Measurements from ENCODE around the gene HSPA14. TPM values are rescaled to one million over a fixed set of nuclear protein-coding genes. Genes with fewer than 3 reads are reported as not detected.

Gene HSPA14
- total and polyA plus RNA-seq, 4 donors = 5.3 to 9.0 (median 8.5) TPM

DNA sequence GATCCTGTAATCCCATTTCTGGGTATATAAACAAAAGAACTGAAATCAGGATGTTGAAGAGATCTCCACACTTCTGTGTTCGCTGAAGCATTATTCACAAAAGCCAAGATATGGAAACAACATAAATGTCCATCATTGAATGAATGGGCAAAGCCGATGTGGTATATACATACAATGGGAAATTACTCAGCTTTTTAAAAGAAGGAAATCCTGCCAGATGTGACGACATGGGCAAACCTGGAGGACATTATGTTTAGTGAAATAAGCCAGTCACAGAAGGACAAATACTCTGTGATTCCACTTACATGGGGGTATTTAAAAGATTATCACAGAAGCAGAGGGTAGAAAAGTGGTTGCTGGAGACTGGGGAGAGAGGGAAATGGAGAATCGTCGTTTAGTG lies 39.5 kb upstream of the HSPA14 start:
- Histone ChIP-seq H3K36me3 (ENCODE audit: control insufficient read depth in 4 of 4, insufficient read depth in 3 of 4, low read depth in 1 of 4, low read length in 3 of 4) (no peaks in the 10 kb centered on the region), H3K9me3 (ENCODE audit: control insufficient read depth in 4 of 4, low read length in 3 of 4) (no peaks in the 10 kb centered on the region), H3K4me3 (ENCODE audit: low read depth in 1 of 3, low read length in 3 of 3) (no peak overlapping the region), H3K9ac (ENCODE audit: low read depth in 1 of 2, low read length in 2 of 2) (no peak overlapping the region), H3K27me3 (ENCODE audit: control insufficient read depth in 4 of 4, insufficient read depth in 4 of 4, low read length in 3 of 4) (no peaks in the 10 kb centered on the region), H3K4me1 (ENCODE audit: control insufficient read depth in 4 of 4, insufficient read depth in 4 of 4, low read length in 3 of 4) (no peaks in the 10 kb centered on the region), H3K27ac (ENCODE audit: low read depth in 1 of 2, low read length in 2 of 2) (no peak overlapping the region)
- WGBS = 43% methylated on average over 5 of the region's 5 CpGs
- no peak for DNase-seq (ENCODE audit: low spot score)
- TF ChIP-seq TAF1 (conservative IDR thresholded peaks at IDR 0.05) (no peak), GABPA (IDR thresholded peaks at IDR 0.05 in 1 of 2, conservative IDR thresholded peaks at IDR 0.05 in 1 of 2) (no peak)
- TF ChIP-seq, protein P1, sequence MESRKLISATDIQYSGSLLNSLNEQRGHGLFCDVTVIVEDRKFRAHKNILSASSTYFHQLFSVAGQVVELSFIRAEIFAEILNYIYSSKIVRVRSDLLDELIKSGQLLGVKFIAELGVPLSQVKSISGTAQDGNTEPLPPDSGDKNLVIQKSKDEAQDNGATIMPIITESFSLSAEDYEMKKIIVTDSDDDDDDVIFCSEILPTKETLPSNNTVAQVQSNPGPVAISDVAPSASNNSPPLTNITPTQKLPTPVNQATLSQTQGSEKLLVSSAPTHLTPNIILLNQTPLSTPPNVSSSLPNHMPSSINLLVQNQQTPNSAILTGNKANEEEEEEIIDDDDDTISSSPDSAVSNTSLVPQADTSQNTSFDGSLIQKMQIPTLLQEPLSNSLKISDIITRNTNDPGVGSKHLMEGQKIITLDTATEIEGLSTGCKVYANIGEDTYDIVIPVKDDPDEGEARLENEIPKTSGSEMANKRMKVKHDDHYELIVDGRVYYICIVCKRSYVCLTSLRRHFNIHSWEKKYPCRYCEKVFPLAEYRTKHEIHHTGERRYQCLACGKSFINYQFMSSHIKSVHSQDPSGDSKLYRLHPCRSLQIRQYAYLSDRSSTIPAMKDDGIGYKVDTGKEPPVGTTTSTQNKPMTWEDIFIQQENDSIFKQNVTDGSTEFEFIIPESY (IDR thresholded peaks at IDR 0.05) = no peak
- TF ChIP-seq, protein P2, sequence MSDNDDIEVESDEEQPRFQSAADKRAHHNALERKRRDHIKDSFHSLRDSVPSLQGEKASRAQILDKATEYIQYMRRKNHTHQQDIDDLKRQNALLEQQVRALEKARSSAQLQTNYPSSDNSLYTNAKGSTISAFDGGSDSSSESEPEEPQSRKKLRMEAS (IDR thresholded peaks at IDR 0.05) = no peak

DNA sequence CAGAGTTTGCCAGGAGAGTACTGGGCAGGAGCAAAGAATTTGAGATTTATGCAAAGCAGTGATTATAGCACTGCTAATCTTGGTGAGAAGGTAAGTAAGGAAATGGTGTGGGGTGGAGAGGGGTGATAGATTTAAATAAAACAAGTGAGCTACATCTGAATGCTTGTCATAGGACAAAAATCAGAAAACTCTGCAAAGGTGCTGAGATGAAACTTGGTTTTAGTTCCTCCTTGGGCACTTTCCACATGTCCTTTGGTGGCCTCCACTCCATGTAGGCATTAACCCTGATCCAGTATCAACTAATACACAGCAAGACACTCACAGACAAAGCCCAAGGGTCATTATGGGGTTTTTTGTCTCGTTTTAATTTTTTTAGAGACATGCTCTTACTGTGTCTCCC lies 37.7 kb upstream of the HSPA14 start:
- Histone ChIP-seq H3K4me1 (ENCODE audit: control insufficient read depth in 4 of 4, insufficient read depth in 4 of 4, low read length in 3 of 4) (no peaks in the 10 kb centered on the region), H3K27ac (ENCODE audit: low read depth in 1 of 2, low read length in 2 of 2) (no peak overlapping the region), H3K4me3 (ENCODE audit: low read depth in 1 of 3, low read length in 3 of 3) (no peak overlapping the region), H3K9me3 (ENCODE audit: control insufficient read depth in 4 of 4, low read length in 3 of 4) (no peaks in the 10 kb centered on the region), H3K9ac (ENCODE audit: low read depth in 1 of 2, low read length in 2 of 2) (no peak overlapping the region), H3K27me3 (ENCODE audit: control insufficient read depth in 4 of 4, insufficient read depth in 4 of 4, low read length in 3 of 4) (no peaks in the 10 kb centered on the region), H3K36me3 (ENCODE audit: control insufficient read depth in 4 of 4, insufficient read depth in 3 of 4, low read depth in 1 of 4, low read length in 3 of 4) (no peaks in the 10 kb centered on the region)
- TF ChIP-seq FOXA2 (IDR thresholded peaks at IDR 0.05) (no peak), JUND (IDR thresholded peaks at IDR 0.05) (no peak), GABPA (IDR thresholded peaks at IDR 0.05 in 1 of 2, conservative IDR thresholded peaks at IDR 0.05 in 1 of 2) (no peak), SP1 (IDR thresholded peaks at IDR 0.05) (no peak), YY1 (IDR thresholded peaks at IDR 0.05) (no peak), RAD21 (IDR thresholded peaks at IDR 0.05) (no peak)
- TF ChIP-seq, protein P3, sequence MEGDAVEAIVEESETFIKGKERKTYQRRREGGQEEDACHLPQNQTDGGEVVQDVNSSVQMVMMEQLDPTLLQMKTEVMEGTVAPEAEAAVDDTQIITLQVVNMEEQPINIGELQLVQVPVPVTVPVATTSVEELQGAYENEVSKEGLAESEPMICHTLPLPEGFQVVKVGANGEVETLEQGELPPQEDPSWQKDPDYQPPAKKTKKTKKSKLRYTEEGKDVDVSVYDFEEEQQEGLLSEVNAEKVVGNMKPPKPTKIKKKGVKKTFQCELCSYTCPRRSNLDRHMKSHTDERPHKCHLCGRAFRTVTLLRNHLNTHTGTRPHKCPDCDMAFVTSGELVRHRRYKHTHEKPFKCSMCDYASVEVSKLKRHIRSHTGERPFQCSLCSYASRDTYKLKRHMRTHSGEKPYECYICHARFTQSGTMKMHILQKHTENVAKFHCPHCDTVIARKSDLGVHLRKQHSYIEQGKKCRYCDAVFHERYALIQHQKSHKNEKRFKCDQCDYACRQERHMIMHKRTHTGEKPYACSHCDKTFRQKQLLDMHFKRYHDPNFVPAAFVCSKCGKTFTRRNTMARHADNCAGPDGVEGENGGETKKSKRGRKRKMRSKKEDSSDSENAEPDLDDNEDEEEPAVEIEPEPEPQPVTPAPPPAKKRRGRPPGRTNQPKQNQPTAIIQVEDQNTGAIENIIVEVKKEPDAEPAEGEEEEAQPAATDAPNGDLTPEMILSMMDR (IDR thresholded peaks at IDR 0.05; ENCODE audit: low read depth, low read length, missing input control) = no peak
- TF ChIP-seq, protein P2 (IDR thresholded peaks at IDR 0.05) = no peak
- TF ChIP-seq, protein P4, sequence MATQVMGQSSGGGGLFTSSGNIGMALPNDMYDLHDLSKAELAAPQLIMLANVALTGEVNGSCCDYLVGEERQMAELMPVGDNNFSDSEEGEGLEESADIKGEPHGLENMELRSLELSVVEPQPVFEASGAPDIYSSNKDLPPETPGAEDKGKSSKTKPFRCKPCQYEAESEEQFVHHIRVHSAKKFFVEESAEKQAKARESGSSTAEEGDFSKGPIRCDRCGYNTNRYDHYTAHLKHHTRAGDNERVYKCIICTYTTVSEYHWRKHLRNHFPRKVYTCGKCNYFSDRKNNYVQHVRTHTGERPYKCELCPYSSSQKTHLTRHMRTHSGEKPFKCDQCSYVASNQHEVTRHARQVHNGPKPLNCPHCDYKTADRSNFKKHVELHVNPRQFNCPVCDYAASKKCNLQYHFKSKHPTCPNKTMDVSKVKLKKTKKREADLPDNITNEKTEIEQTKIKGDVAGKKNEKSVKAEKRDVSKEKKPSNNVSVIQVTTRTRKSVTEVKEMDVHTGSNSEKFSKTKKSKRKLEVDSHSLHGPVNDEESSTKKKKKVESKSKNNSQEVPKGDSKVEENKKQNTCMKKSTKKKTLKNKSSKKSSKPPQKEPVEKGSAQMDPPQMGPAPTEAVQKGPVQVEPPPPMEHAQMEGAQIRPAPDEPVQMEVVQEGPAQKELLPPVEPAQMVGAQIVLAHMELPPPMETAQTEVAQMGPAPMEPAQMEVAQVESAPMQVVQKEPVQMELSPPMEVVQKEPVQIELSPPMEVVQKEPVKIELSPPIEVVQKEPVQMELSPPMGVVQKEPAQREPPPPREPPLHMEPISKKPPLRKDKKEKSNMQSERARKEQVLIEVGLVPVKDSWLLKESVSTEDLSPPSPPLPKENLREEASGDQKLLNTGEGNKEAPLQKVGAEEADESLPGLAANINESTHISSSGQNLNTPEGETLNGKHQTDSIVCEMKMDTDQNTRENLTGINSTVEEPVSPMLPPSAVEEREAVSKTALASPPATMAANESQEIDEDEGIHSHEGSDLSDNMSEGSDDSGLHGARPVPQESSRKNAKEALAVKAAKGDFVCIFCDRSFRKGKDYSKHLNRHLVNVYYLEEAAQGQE (IDR thresholded peaks at IDR 0.05) = no peak
- TF ChIP-seq, protein P1 (IDR thresholded peaks at IDR 0.05) = no peak
- 41% methylated on average over 1 of the region's 1 CpG for WGBS
- DNase-seq (ENCODE audit: low spot score) = no peak
